Osteocyte (in vitro differentiated cells): Measurements from ENCODE around the gene SKOR2. TPM values are rescaled to one million over a fixed set of nuclear protein-coding genes. Genes with fewer than 3 reads are reported as not detected.
A peak's percentile ranks its signal among the peaks of the same experiment; 100 is the strongest.

ENCODE experiments used
- DNase-seq: peaks from one replicate; pipeline ENCODE4 v3.0.0; 2021; ENCODE audit warnings: mixed read lengths; ENCODE audit not compliant: unreplicated experiment; ENCODE audit errors: extremely low spot score
- H3K27ac Mint-ChIP-seq: one replicate; pipeline ENCODE4 v1.8.0; 2021; ENCODE audit warnings: mild to moderate bottlenecking, mixed read lengths; ENCODE audit not compliant: unreplicated experiment
- H3K27me3 Mint-ChIP-seq: one replicate; pipeline ENCODE4 v1.8.0; 2021; ENCODE audit warnings: mixed read lengths; ENCODE audit not compliant: unreplicated experiment
- H3K36me3 Mint-ChIP-seq: one replicate; pipeline ENCODE4 v1.8.0; 2021; ENCODE audit warnings: mixed read lengths; ENCODE audit not compliant: unreplicated experiment
- H3K4me1 Mint-ChIP-seq: one replicate; pipeline ENCODE4 v1.8.0; 2021; ENCODE audit warnings: mixed read lengths; ENCODE audit not compliant: unreplicated experiment
- H3K4me3 Mint-ChIP-seq: one replicate; pipeline ENCODE4 v1.8.0; 2021; ENCODE audit warnings: mild to moderate bottlenecking, moderate library complexity, mixed read lengths; ENCODE audit not compliant: unreplicated experiment
- H3K9me3 Mint-ChIP-seq: one replicate; pipeline ENCODE4 v1.8.0; 2021; ENCODE audit warnings: mixed read lengths; ENCODE audit not compliant: unreplicated experiment
- long read RNA-seq: library from polyadenylated mRNA; unstranded; transcript quantifications from one replicate; pipeline ENCODE4 v2.0.0, GENCODE V29; 2021
- total RNA-seq: library from RNA; stranded (reverse); gene quantifications from 2 replicates; pipeline ENCODE4 v1.2.1, GENCODE V29; 2021
- TF ChIP-seq, protein P1 (sequence below): fragments of 200-600 bp; sonication (generic); IDR thresholded peaks from 2 replicates; pipeline ENCODE4 v1.5.0; 2021; ENCODE audit warnings: antibody characterized with exemption, mild to moderate bottlenecking, moderate library complexity

SKOR2 gene, protein sequence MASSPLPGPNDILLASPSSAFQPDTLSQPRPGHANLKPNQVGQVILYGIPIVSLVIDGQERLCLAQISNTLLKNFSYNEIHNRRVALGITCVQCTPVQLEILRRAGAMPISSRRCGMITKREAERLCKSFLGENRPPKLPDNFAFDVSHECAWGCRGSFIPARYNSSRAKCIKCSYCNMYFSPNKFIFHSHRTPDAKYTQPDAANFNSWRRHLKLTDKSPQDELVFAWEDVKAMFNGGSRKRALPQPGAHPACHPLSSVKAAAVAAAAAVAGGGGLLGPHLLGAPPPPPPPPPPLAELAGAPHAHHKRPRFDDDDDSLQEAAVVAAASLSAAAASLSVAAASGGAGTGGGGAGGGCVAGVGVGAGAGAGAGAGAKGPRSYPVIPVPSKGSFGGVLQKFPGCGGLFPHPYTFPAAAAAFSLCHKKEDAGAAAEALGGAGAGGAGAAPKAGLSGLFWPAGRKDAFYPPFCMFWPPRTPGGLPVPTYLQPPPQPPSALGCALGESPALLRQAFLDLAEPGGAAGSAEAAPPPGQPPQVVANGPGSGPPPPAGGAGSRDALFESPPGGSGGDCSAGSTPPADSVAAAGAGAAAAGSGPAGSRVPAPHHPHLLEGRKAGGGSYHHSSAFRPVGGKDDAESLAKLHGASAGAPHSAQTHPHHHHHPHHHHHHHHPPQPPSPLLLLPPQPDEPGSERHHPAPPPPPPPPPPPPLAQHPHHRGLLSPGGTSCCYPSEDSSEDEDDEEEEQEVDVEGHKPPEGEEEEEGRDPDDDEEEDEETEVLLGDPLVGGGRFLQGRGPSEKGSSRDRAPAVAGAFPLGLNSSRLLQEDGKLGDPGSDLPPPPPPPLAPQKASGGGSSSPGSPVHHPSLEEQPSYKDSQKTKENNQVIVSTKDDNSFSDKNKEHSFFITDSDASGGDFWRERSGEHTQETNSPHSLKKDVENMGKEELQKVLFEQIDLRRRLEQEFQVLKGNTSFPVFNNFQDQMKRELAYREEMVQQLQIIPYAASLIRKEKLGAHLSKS
- not detected in 2 replicates for total RNA-seq
- long read RNA-seq, result 0 reads

DNA sequence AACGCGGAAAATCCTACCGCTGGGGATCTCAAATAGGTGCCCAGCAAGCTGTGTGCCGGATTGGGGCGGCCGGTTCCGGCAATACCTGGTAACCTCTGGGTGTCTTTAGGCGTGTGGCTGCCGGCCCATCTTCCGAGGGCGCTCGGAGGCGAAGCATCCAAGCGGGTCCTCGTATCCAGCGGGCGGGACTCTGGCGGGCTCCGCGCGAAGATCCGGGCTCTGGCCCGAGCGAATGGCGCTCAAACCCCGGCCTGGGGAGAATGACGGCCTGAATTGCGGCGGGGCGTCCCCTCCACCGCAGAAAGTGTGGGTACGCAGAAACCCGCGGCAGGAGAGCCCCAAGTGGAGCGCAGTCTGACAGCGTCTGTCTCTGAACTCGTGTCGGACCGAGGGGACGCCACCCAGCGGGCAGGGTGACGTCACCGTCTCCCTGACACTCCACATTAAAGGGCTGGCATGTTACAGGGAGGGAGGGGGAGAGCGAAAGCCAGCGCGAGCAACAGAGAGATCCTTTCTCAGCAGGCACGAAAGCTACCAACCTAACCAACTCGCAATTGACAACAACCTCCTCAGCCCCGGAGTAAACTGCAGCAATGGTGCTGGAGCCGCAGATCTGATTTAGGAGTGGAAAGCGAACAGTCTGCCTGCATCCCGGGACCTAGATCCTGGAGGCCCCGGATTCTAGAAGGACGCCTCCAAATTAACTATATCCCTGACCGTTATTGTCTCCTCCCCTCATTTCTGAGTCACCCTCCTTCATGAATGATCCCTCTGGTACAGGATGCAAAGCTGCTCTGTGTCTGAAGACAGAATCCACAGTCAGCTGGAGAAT lies at the start of gene SKOR2:
SKOR2 (minus strand) TSS at position 372 of the 832 bp plus-strand sequence. CDS start 2,477 bp downstream, outside the sequence.
- Mint-ChIP-seq H3K4me3 (no peak within 1 kb of the TSS), H3K36me3 (peaks cover 3% of the 10 kb centered on the region), H3K27me3 (peaks cover 67% of the 10 kb centered on the region), H3K9me3 (no peaks in the 10 kb centered on the region), H3K4me1 (peaks cover 5% of the 10 kb centered on the region), H3K27ac (no peak within 1 kb of the TSS)
- TF ChIP-seq, protein P1, sequence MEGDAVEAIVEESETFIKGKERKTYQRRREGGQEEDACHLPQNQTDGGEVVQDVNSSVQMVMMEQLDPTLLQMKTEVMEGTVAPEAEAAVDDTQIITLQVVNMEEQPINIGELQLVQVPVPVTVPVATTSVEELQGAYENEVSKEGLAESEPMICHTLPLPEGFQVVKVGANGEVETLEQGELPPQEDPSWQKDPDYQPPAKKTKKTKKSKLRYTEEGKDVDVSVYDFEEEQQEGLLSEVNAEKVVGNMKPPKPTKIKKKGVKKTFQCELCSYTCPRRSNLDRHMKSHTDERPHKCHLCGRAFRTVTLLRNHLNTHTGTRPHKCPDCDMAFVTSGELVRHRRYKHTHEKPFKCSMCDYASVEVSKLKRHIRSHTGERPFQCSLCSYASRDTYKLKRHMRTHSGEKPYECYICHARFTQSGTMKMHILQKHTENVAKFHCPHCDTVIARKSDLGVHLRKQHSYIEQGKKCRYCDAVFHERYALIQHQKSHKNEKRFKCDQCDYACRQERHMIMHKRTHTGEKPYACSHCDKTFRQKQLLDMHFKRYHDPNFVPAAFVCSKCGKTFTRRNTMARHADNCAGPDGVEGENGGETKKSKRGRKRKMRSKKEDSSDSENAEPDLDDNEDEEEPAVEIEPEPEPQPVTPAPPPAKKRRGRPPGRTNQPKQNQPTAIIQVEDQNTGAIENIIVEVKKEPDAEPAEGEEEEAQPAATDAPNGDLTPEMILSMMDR, result no peak
- DNase-seq, result no peak

DNA sequence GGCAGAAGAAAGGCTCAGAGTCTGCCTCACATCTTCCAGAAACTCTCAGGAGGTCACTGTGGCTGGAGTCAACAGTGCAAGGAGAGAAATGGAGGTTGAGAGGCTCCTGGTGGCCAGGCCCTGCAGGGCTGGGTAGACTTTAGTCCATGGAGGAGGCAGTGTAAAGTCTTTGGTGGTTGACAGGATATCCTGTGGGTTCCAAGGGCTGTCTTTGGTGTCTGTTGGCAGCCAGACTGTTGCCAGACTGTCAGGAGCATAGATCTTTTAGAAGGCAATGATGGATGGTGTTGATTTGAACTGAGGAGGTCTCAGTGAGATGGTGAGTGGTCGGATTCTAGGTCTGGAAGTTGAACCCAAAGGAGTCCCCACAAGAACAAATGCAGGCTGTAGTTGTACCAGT lies 45.0 kb upstream of the SKOR2 start:
- H3K4me1 Mint-ChIP-seq, result no peaks in the 10 kb centered on the region
- H3K27ac Mint-ChIP-seq, result no peak overlapping the region
- no peaks in the 10 kb centered on the region for H3K27me3 Mint-ChIP-seq
- peaks cover 6% of the 10 kb centered on the region for H3K9me3 Mint-ChIP-seq
- TF ChIP-seq, protein P1, result no peak
- no peak for DNase-seq
- H3K4me3 Mint-ChIP-seq, result no peak overlapping the region
- no peaks in the 10 kb centered on the region for H3K36me3 Mint-ChIP-seq

DNA sequence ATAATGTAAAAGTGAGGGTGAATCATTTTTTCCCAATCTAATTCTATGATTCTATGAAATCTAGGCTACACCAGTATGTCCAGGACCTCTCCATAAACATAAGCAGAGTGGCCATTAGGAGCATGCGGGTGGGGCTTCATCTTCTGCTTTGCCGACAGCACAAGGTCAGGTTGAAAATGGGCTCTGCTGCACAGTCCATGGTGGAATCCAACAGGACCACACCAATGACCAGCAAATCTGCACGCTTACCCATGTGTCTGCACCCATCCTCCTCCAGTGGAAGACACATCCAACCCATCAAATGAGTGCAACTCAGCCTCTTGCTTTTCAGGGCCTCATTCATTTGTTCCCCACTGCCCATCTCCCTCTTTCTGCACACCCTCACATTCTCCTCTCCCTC lies 43.3 kb upstream of the SKOR2 start:
- no peaks in the 10 kb centered on the region for H3K36me3 Mint-ChIP-seq
- peak; percentile 74 for DNase-seq
- no peaks in the 10 kb centered on the region for H3K4me1 Mint-ChIP-seq
- TF ChIP-seq, protein P1, result no peak
- no peak overlapping the region for H3K4me3 Mint-ChIP-seq
- H3K27me3 Mint-ChIP-seq, result peaks cover 4% of the 10 kb centered on the region
- H3K9me3 Mint-ChIP-seq, result no peaks in the 10 kb centered on the region
- H3K27ac Mint-ChIP-seq, result no peak overlapping the region

DNA sequence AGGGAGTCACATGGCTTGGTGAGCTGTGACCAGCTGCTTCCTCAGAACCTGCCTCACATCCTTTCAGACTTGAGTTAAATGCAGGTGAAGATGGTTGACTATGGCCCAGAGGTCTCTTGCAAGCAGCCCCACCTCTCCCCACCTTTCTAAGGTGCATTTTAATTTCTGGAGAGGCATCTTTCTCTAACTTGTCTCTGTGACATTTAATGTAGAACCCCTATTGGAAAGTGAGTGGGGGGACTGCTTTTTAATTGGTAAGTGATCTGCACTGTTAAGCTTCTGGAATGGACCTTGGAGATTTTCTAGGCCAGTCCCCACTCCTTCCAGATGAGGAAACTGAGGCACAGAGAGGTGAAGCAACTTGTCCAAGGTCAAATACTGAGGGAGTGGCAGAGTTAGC lies 37.3 kb upstream of the SKOR2 start:
- Mint-ChIP-seq H3K27me3 (peaks cover 13% of the 10 kb centered on the region), H3K4me3 (no peak overlapping the region), H3K36me3 (no peaks in the 10 kb centered on the region), H3K4me1 (no peaks in the 10 kb centered on the region), H3K9me3 (no peaks in the 10 kb centered on the region), H3K27ac (no peak overlapping the region)
- peak; percentile 13 for DNase-seq
- TF ChIP-seq, protein P1, result no peak
